C4-2B (cell line): ENCODE results near the gene ZNF491.
A peak's percentile ranks its signal among the peaks of the same experiment; 100 is the strongest.
"Not testable (repeated sequence)": the region's sequence is repeated elsewhere in the genome, so short reads cannot be mapped to it uniquely, and the experiment has no call there.

ENCODE experiments used
- ZFX ChIP-seq: fragments of 450-650 bp; IDR thresholded peaks from 2 replicates; pipeline ENCODE4 v1.6.1; 2017
- TF ChIP-seq, protein P1 (sequence below): fragments of 450-650 bp; conservative IDR thresholded peaks from 2 replicates; pipeline ENCODE4 v1.5.1; 2017; ENCODE audit warnings: mild to moderate bottlenecking

DNA sequence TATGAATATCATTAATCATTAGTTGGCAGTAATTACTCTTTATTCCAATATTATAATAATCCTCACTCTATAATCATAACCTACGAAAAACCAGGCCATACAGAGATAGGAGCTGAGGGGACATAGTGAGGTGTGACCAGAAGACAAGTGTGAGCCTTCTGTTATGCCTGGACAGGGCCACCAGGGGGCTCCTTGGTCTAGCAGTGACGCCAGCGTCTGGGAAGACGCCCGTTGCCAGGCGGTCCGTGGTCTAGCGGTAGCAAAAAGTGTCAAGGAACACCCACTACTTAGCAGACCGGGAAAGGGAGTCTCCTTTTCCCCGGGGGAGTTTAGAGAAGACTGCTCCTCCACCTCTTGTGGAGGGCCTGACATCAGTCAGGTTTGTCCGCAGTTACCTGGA lies 26.8 kb upstream of the ZNF491 start:
- TF ChIP-seq, protein P1, sequence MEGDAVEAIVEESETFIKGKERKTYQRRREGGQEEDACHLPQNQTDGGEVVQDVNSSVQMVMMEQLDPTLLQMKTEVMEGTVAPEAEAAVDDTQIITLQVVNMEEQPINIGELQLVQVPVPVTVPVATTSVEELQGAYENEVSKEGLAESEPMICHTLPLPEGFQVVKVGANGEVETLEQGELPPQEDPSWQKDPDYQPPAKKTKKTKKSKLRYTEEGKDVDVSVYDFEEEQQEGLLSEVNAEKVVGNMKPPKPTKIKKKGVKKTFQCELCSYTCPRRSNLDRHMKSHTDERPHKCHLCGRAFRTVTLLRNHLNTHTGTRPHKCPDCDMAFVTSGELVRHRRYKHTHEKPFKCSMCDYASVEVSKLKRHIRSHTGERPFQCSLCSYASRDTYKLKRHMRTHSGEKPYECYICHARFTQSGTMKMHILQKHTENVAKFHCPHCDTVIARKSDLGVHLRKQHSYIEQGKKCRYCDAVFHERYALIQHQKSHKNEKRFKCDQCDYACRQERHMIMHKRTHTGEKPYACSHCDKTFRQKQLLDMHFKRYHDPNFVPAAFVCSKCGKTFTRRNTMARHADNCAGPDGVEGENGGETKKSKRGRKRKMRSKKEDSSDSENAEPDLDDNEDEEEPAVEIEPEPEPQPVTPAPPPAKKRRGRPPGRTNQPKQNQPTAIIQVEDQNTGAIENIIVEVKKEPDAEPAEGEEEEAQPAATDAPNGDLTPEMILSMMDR, result peak; percentile 22; the same call in 1 of the 2 replicates
- TF ChIP-seq ZFX, result not testable (repeated sequence)
